Stimulated activated CD4-positive, alpha-beta T cell treated with anti-CD3 and anti-CD28 coated beads, Interleukin-15, amount 100 ng/mL, for 1 hour (primary cell): ENCODE results near the gene AGGF1.
A peak's percentile ranks its signal among the peaks of the same experiment; 100 is the strongest.
"Not testable (repeated sequence)": the region's sequence is repeated elsewhere in the genome, so short reads cannot be mapped to it uniquely, and the experiment has no call there.

Experiments used
- DNase-seq, 2 donors: peaks; one replicate each; pipeline ENCODE4 v3.0.0-alpha.2; 2020; ENCODE audit warnings: low read depth in 1 of 2, low spot score in 1 of 2

AGGF1 gene

GRCh38 chr5:77024490-77024889 is 5.7 kb upstream of the AGGF1 start:
- DNase-seq: no peak

- no peak for DNase-seq
Observed at GRCh38 chr5:77028631-77029375, 1.4 kb upstream of the AGGF1 start.

GRCh38 chr5:77029376-77029885 is 773 bp upstream of the AGGF1 start:
- no peak for DNase-seq

GRCh38 chr5:77031891-77032290 is 1.7 kb downstream of the AGGF1 start:
- no peak for DNase-seq

GRCh38 chr5:77032635-77033034 is 2.4 kb downstream of the AGGF1 start:
- DNase-seq: no peak

- no peak for DNase-seq
Observed at GRCh38 chr5:77033338-77033737, 3.1 kb downstream of the AGGF1 start.

GRCh38 chr5:77035950-77036349 is 5.7 kb downstream of the AGGF1 start:
- no peak for DNase-seq

GRCh38 chr5:77046416-77047073 is 16.3 kb downstream of the AGGF1 start:
- DNase-seq: no peak

GRCh38 chr5:77064040-77064439 is 33.8 kb downstream of the AGGF1 start:
- DNase-seq: no peak

GRCh38 chr5:77065256-77065655 is 35.1 kb downstream of the AGGF1 start:
- no peak for DNase-seq

- DNase-seq: no peak
Observed at GRCh38 chr5:77066184-77066583, 36.0 kb downstream of the AGGF1 start.

- no peak for DNase-seq
Observed at GRCh38 chr5:77066823-77067442, 36.7 kb downstream of the AGGF1 start.

GRCh38 chr5:77073667-77074066 is 43.5 kb downstream of the AGGF1 start:
- no peak for DNase-seq

GRCh38 chr5:77074745-77075144 is 44.5 kb downstream of the AGGF1 start:
- no peak for DNase-seq

- DNase-seq: peak in 1 of 2 donors; percentile 46
Observed at GRCh38 chr5:77076961-77077828, 47.0 kb downstream of the AGGF1 start.

- DNase-seq: no peak
Observed at GRCh38 chr5:77077829-77078176, 47.6 kb downstream of the AGGF1 start.

- DNase-seq: not testable (repeated sequence)
Observed at GRCh38 chr5:77080479-77080878, 50.3 kb downstream of the AGGF1 start.

- DNase-seq: no peak
Observed at GRCh38 chr5:77080905-77081304, 50.7 kb downstream of the AGGF1 start.

- no peak for DNase-seq
Observed at GRCh38 chr5:77082280-77082679, 52.1 kb downstream of the AGGF1 start.

GRCh38 chr5:77083088-77083487 is 52.9 kb downstream of the AGGF1 start:
- no peak for DNase-seq

GRCh38 chr5:77086368-77086688 is 56.1 kb downstream of the AGGF1 start:
- DNase-seq: no peak
